ENCODE data around the gene GRK3.

GRCh38 chr22:25569361-25569760, 4.9 kb downstream of the GRK3 start:
- TF ChIP-seq, protein P1, sequence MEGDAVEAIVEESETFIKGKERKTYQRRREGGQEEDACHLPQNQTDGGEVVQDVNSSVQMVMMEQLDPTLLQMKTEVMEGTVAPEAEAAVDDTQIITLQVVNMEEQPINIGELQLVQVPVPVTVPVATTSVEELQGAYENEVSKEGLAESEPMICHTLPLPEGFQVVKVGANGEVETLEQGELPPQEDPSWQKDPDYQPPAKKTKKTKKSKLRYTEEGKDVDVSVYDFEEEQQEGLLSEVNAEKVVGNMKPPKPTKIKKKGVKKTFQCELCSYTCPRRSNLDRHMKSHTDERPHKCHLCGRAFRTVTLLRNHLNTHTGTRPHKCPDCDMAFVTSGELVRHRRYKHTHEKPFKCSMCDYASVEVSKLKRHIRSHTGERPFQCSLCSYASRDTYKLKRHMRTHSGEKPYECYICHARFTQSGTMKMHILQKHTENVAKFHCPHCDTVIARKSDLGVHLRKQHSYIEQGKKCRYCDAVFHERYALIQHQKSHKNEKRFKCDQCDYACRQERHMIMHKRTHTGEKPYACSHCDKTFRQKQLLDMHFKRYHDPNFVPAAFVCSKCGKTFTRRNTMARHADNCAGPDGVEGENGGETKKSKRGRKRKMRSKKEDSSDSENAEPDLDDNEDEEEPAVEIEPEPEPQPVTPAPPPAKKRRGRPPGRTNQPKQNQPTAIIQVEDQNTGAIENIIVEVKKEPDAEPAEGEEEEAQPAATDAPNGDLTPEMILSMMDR (IDR thresholded peaks at IDR 0.05; ENCODE audit: extremely low read depth in 1 of 2, insufficient read depth in 1 of 2, low read depth in 1 of 2, low read length in 2 of 2), result no peak
- no peak for TF ChIP-seq POLR2AphosphoS5 (IDR thresholded peaks at IDR 0.05; ENCODE audit: insufficient read depth, low read depth, low read length)
